Osteoblast (primary cell): ENCODE data around the gene MTFR2. TPM values are rescaled to one million over a fixed set of nuclear protein-coding genes. Genes with fewer than 3 reads are reported as not detected.

ENCODE experiments used
- DNase-seq: peaks from one replicate; pipeline ENCODE4 v3.0.0; 2011; ENCODE audit warnings: low spot score, mixed read lengths; ENCODE audit not compliant: insufficient read length; ENCODE audit errors: missing footprints
- H2AFZ ChIP-seq: 2 replicates; pipeline ENCODE4 v1.6.0; 2011; ENCODE audit warnings: mild to moderate bottlenecking, low read length
- H3K27ac ChIP-seq: 2 replicates; pipeline ENCODE4 v1.5.1; 2011; ENCODE audit warnings: mild to moderate bottlenecking, low read depth, low read length, moderate library complexity
- H3K27me3 ChIP-seq: 2 replicates; pipeline ENCODE4 v1.6.0; 2012; ENCODE audit warnings: mild to moderate bottlenecking, control low read depth, inconsistent platforms, low read length, moderate library complexity; ENCODE audit not compliant: insufficient read depth
- H3K36me3 ChIP-seq: 2 replicates; pipeline ENCODE4 v1.5.1; 2011; ENCODE audit warnings: mild to moderate bottlenecking, low read length, control low read depth, moderate library complexity; ENCODE audit not compliant: insufficient read depth
- H3K4me1 ChIP-seq: 2 replicates; pipeline ENCODE4 v1.5.1; 2011; ENCODE audit warnings: mild to moderate bottlenecking, low read length, control low read depth, moderate library complexity; ENCODE audit not compliant: insufficient read depth
- H3K4me2 ChIP-seq: 2 replicates; pipeline ENCODE4 v1.6.0; 2011; ENCODE audit warnings: mild to moderate bottlenecking, low read length; ENCODE audit not compliant: insufficient read depth
- H3K4me3 ChIP-seq: fragments of 200-600 bp; sonication (generic); 3 replicates; pipeline ENCODE4 v1.5.1; 2012; ENCODE audit warnings: mild to moderate bottlenecking, low read length, inconsistent platforms; ENCODE audit not compliant: insufficient read depth
- H3K79me2 ChIP-seq: 2 replicates; pipeline ENCODE4 v1.6.0; 2012; ENCODE audit warnings: mild to moderate bottlenecking, low read length, control low read depth, inconsistent platforms; ENCODE audit not compliant: insufficient read depth
- H3K9me3 ChIP-seq: 2 replicates; pipeline ENCODE4 v1.5.1; 2011; ENCODE audit warnings: low read depth, low read length, control low read depth
- H4K20me1 ChIP-seq: 2 replicates; pipeline ENCODE4 v1.6.0; 2012; ENCODE audit warnings: mild to moderate bottlenecking, low read length, control low read depth; ENCODE audit not compliant: insufficient read depth
- CTCF ChIP-seq: IDR thresholded peaks from 2 replicates; pipeline ENCODE4 v1.5.1; 2011; ENCODE audit warnings: mild to moderate bottlenecking, low read depth, low read length, moderate library complexity; ENCODE audit errors: extremely low read depth
- total RNA-seq: library from RNA; depleted of rRNA; stranded (reverse); fragments of >200 nt; gene quantifications from 2 replicates; pipeline ENCODE4 v1.2.3, GENCODE V29; 2012

Gene MTFR2
- total RNA-seq, 1 donor: 0.72 TPM

GRCh38 chr6:136289579-136290409, 39.7 kb upstream of the MTFR2 start, which contains the start of gene BCLAF1:
Gene BCLAF1, minus strand, starts transcription at chr6:136289846. Its CDS starts 9,980 bp downstream, at chr6:136279866.
- Histone ChIP-seq H3K27me3 (no peaks in the 10 kb centered on the region), H3K4me3 (peak within 1 kb of the TSS; percentile 86), H4K20me1 (peaks cover 39% of the 10 kb centered on the region), H3K9me3 (no peaks in the 10 kb centered on the region), H3K36me3 (no peaks in the 10 kb centered on the region), H3K27ac (peak within 1 kb of the TSS; percentile 98), H3K4me1 (peaks cover 33% of the 10 kb centered on the region), H3K79me2 (peaks cover 47% of the 10 kb centered on the region), H3K4me2 (peak within 1 kb of the TSS; percentile 99), H2AFZ (peak within 1 kb of the TSS; percentile 65)
- no peak for TF ChIP-seq CTCF
- peak; percentile 92 for DNase-seq

GRCh38 chr6:136289327-136289578, 39.1 kb upstream of the MTFR2 start:
- peak overlapping the region; percentile 86 for H3K4me3 ChIP-seq
- peaks cover 38% of the 10 kb centered on the region for H3K4me1 ChIP-seq
- peak overlapping the region; percentile 99 for H3K4me2 ChIP-seq
- H3K27me3 ChIP-seq: no peaks in the 10 kb centered on the region
- TF ChIP-seq CTCF: no peak
- H3K36me3 ChIP-seq: no peaks in the 10 kb centered on the region
- H2AFZ ChIP-seq: peak overlapping the region; percentile 45
- H4K20me1 ChIP-seq: peaks cover 44% of the 10 kb centered on the region
- no peaks in the 10 kb centered on the region for H3K9me3 ChIP-seq
- H3K27ac ChIP-seq: peak overlapping the region; percentile 98
- DNase-seq: peak; percentile 87
- H3K79me2 ChIP-seq: peaks cover 53% of the 10 kb centered on the region

- DNase-seq: peak; percentile 94
- Histone ChIP-seq H3K4me2 (peak overlapping the region; percentile 99), H3K27me3 (no peaks in the 10 kb centered on the region), H3K9me3 (no peaks in the 10 kb centered on the region), H4K20me1 (peaks cover 48% of the 10 kb centered on the region), H3K4me1 (peaks cover 41% of the 10 kb centered on the region), H3K36me3 (no peaks in the 10 kb centered on the region), H3K27ac (peak overlapping the region; percentile 98), H3K4me3 (peak overlapping the region; percentile 86), H3K79me2 (peaks cover 58% of the 10 kb centered on the region), H2AFZ (no peak overlapping the region)
- peak; percentile 6 for TF ChIP-seq CTCF
These were observed 38.6 kb upstream of the MTFR2 start for GRCh38 chr6:136288566-136289326.

- Histone ChIP-seq H3K4me2 (peak overlapping the region; percentile 68), H3K27me3 (no peaks in the 10 kb centered on the region), H3K4me3 (peak overlapping the region; percentile 29), H2AFZ (no peak overlapping the region), H3K36me3 (peaks cover 13% of the 10 kb centered on the region), H3K4me1 (peaks cover 47% of the 10 kb centered on the region), H4K20me1 (peaks cover 85% of the 10 kb centered on the region), H3K79me2 (peaks cover 96% of the 10 kb centered on the region), H3K27ac (peak overlapping the region; percentile 29), H3K9me3 (no peaks in the 10 kb centered on the region)
- peak; percentile 88 for DNase-seq
- TF ChIP-seq CTCF: no peak
These were observed 34.8 kb upstream of the MTFR2 start for GRCh38 chr6:136284909-136285308.
